Transverse colon (tissue), 4 donors: ENCODE measurements around the gene FAM135A. TPM values are rescaled to one million over a fixed set of nuclear protein-coding genes. Genes with fewer than 3 reads are reported as not detected.
A peak's percentile ranks its signal among the peaks of the same experiment; 100 is the strongest.
"Not testable (repeated sequence)": the region's sequence is repeated elsewhere in the genome, so short reads cannot be mapped to it uniquely, and the experiment has no call there.

Source experiments
- DNase-seq: peaks from one replicate; pipeline ENCODE4 v3.0.0-alpha.2; 2019
- H3K27ac ChIP-seq, 4 donors: fragments of 200-600 bp; sonication (generic); 2 replicates each; pipeline ENCODE4 v1.5.1; 2016 to 2018; ENCODE audit warnings: inconsistent platforms in 4 of 4
- H3K27me3 ChIP-seq: fragments of 200-600 bp; sonication (generic); 2 replicates; pipeline ENCODE4 v1.5.1; 2017; ENCODE audit warnings: inconsistent platforms
- H3K36me3 ChIP-seq, 4 donors: fragments of 200-600 bp; sonication (generic); 2 replicates each; pipeline ENCODE4 v1.5.1; 2017 to 2019; ENCODE audit warnings: inconsistent platforms in 4 of 4
- H3K4me1 ChIP-seq, 4 donors: fragments of 200-600 bp; sonication (generic); 2 replicates each; pipeline ENCODE4 v1.5.1; 2017 to 2020; ENCODE audit warnings: inconsistent platforms in 4 of 4
- H3K4me3 ChIP-seq, 4 donors: fragments of 200-600 bp; sonication (generic); 1 replicate in 1 of 4; 2 replicates in 3 of 4; pipeline versions ENCODE4 v1.5.1 to v1.6.1; 2017 to 2019; ENCODE audit warnings: inconsistent platforms in 4 of 4
- H3K9me3 ChIP-seq, 2 donors: fragments of 200-600 bp; sonication (generic); 2 replicates each; pipeline ENCODE4 v1.5.1; 2017 to 2019; ENCODE audit warnings: inconsistent platforms in 2 of 2
- CTCF ChIP-seq, 5 experiments: fragments of 200-600 bp in 3 of 5; fragments of 450-650 bp in 2 of 5; sonication (generic) in 3 of 5; IDR thresholded peaks; 1 replicate in 2 of 5; 2 replicates in 3 of 5; pipeline ENCODE4 v1.5.1; 2016 to 2017; ENCODE audit warnings: antibody characterized with exemption in 5 of 5, inconsistent platforms in 3 of 5, mild to moderate bottlenecking in 2 of 5, moderate library complexity in 1 of 5
- EP300 ChIP-seq: sonication (generic); formaldehyde crosslinking; IDR thresholded peaks from one replicate; pipeline ENCODE4 v1.6.1; 2017; ENCODE audit warnings: antibody characterized with exemption, low read depth
- POLR2A ChIP-seq: fragments of 450-650 bp; IDR thresholded peaks from one replicate; pipeline ENCODE4 v1.6.1; 2016; ENCODE audit warnings: antibody characterized with exemption, mild to moderate bottlenecking, moderate library complexity
- POLR2AphosphoS5 ChIP-seq, 3 donors: sonication (generic); formaldehyde crosslinking; IDR thresholded peaks; one replicate each; pipeline ENCODE4 v1.6.1; 2016; ENCODE audit warnings: antibody characterized with exemption in 3 of 3
- WGBS, 2 donors: methylation state at CpG; one replicate each; pipeline ENCODE4 v1.1.5; 2018; ENCODE audit warnings: low coverage in 1 of 2; 5-methylcytosine and 5-hydroxymethylcytosine counted together
- in situ Hi-C, 4 donors: fragments of 200-750 bp; cut with MboI; loops; one replicate each; pipeline versions ENCODE4 v1.15.0 to v1.15.1; 2017; ENCODE audit warnings: low sequenced_read_pairs in 3 of 4, low pct_ligation_motif_present in 1 of 4, low pct_unique_long_range_greater_than_20kb in 1 of 4
- intact Hi-C: fragments of 100-400 bp; cut with DNase I; formaldehyde crosslinking; loops from one replicate; pipeline ENCODE4 v1.15.1; 2023; ENCODE audit warnings: low total_unique reads
- total RNA-seq, 4 donors: library from RNA; depleted of rRNA; stranded (reverse); fragments of >200 nt; gene quantifications; one replicate each; pipeline ENCODE4 v1.1.0, GENCODE V29; 2016

The FAM135A gene
- total RNA-seq, 4 donors from 2014 or later = 38.9 to 115 (median 65.7) TPM

DNA sequence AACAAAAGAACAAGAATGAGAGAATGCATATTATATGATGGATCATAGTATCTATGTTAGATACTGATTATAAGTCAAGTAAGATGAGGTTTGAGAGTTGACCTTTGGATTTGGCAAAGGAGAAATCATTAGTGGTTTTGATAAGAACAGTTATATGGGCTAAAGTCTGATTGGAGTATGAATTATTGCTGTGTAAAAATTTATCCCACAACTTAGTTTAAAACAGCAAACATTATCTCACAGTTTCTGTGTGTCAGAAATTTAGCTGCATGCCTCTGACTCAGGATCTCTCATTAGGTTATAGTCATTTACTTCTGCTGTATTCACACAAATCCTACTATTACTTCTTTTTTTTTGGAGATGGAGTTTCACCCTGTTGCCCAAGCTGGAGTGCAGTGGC lies 56.7 kb downstream of the FAM135A start:
- H3K27me3 ChIP-seq = no peaks in the 10 kb centered on the region
- DNase-seq = no peak
- intact Hi-C loops (no loop called here), in situ Hi-C loops (no loop called here)
- H3K4me3 ChIP-seq = no peak overlapping the region
- TF ChIP-seq POLR2AphosphoS5 (IDR thresholded peaks at IDR 0.05) (no peak), POLR2A (no peak), CTCF (IDR thresholded peaks at IDR 0.05) (no peak), EP300 (no peak)
- peaks cover 0 to 3% (median 0%) of the 10 kb centered on the region in 4 donors for H3K4me1 ChIP-seq
- H3K9me3 ChIP-seq = no peaks in the 10 kb centered on the region
- no peak overlapping the region for H3K27ac ChIP-seq
- peaks cover 0 to 5% (median 0%) of the 10 kb centered on the region in 4 donors for H3K36me3 ChIP-seq

GRCh38 chr6:70470510-70470909 lies 57.2 kb downstream of the FAM135A start:
- H3K9me3 ChIP-seq, intact Hi-C loops, H3K4me1 ChIP-seq, H3K27ac ChIP-seq, H3K4me3 ChIP-seq, in situ Hi-C loops, DNase-seq, H3K27me3 ChIP-seq, H3K36me3 ChIP-seq: not testable (repeated sequence)
- 93 to 96% methylated on average over 3 of the region's 3 CpGs for WGBS, 2 donors

DNA sequence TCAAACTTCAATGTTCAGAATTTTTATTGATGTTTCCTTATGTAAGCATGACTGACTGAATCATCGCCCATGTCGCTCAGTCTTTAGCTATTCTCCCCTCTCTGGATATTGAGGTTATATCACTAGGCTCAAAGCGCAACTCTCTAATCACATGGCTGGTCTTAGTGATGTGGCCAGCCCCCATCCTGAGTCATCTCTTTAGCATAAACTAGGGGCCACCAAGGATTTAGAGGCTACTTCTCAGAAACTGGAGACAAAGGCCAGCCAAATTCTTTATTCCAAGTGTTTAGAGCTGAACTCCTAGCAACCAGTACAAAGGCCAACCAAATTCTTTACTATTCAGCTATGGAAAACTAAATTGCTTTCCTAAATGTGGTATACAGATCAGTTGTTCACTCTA lies 61.4 kb downstream of the FAM135A start:
- H3K27me3 ChIP-seq = no peaks in the 10 kb centered on the region
- DNase-seq = no peak
- H3K4me1 ChIP-seq = peaks cover 0 to 9% (median 0%) of the 10 kb centered on the region in 4 donors
- WGBS, 2 donors = 87 to 100% methylated on average over 3 of the region's 3 CpGs
- intact Hi-C loops = no loop called here
- H3K36me3 ChIP-seq = peaks cover 0 to 25% (median 8%) of the 10 kb centered on the region in 4 donors
- H3K4me3 ChIP-seq = no peak overlapping the region
- TF ChIP-seq POLR2AphosphoS5 (IDR thresholded peaks at IDR 0.05) (no peak), EP300 (no peak), CTCF (IDR thresholded peaks at IDR 0.05) (no peak), POLR2A (no peak)
- in situ Hi-C loops = no loop called here
- H3K9me3 ChIP-seq = no peaks in the 10 kb centered on the region
- no peak overlapping the region for H3K27ac ChIP-seq

DNA sequence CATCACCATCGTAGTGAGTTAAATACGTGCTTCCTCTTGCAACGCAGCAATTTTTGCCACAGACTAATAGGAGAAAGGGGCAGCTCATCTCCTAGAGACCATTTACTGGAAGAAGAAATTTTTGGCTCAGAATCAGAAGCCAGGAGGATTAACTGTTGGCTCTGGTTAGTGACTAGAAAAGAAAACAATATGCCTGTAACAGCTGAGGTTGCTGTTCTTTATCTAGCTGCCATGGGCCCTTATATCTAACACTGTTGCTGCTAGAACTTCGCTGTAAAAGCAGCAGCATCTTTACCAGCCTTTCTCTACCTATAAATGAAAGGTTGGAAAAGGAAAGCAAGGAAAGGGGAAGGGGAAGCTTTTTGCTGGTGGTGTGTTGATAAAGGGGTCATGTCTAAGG lies 65.9 kb downstream of the FAM135A start:
- 67 to 100% methylated on average over 3 to 4 of the region's 4 CpGs for WGBS, 2 donors
- intact Hi-C loops (no loop called here), in situ Hi-C loops (no loop called here)
- TF ChIP-seq CTCF (IDR thresholded peaks at IDR 0.05) = no peak
- no peak for TF ChIP-seq POLR2AphosphoS5 (IDR thresholded peaks at IDR 0.05)
- TF ChIP-seq POLR2A = no peak
- no peak for TF ChIP-seq EP300
- H3K27me3 ChIP-seq = no peaks in the 10 kb centered on the region
- peaks cover 0 to 28% (median 8%) of the 10 kb centered on the region in 4 donors for H3K36me3 ChIP-seq
- DNase-seq = no peak
- no peaks in the 10 kb centered on the region for H3K9me3 ChIP-seq
- H3K4me1 ChIP-seq = peaks cover 0 to 22% (median 11%) of the 10 kb centered on the region in 4 donors
- peak overlapping the region in 2 of 4 donors; percentile 8 to 22 for H3K27ac ChIP-seq
- no peak overlapping the region for H3K4me3 ChIP-seq

GRCh38 chr6:70486638-70487037 lies 73.3 kb downstream of the FAM135A start:
- H3K4me1 ChIP-seq, H3K27me3 ChIP-seq, DNase-seq, H3K9me3 ChIP-seq, intact Hi-C loops, H3K27ac ChIP-seq, in situ Hi-C loops, H3K4me3 ChIP-seq: not testable (repeated sequence)
- H3K36me3 ChIP-seq = peaks cover 0 to 13% (median 2%) of the 10 kb centered on the region in 4 donors
- 94 to 96% methylated on average over 8 to 9 of the region's 9 CpGs for WGBS, 2 donors
